HepG2 (cell line): Measurements from ENCODE around the gene TAS1R3.

Source experiments
- DNMT1 ChIP-seq: sonication (generic); formaldehyde crosslinking; IDR thresholded peaks from 2 replicates; pipeline ENCODE4 v1.5.1; 2020; ENCODE audit warnings: mild to moderate bottlenecking, missing genetic modification reagents
- RFXANK ChIP-seq: IDR thresholded peaks from 2 replicates; pipeline ENCODE4 v1.6.1; 2016
- TF ChIP-seq, protein P1 (sequence below), 2 experiments: sonication (generic) in 1 of 2; formaldehyde crosslinking in 1 of 2; IDR thresholded peaks; 2 replicates each; pipeline versions ENCODE4 v1.5.1 to v1.6.1; 2011 to 2020; ENCODE audit warnings: borderline replicate concordance in 1 of 2, low read depth in 1 of 2, low read length in 1 of 2, mild to moderate bottlenecking in 1 of 2, missing genetic modification reagents in 1 of 2, moderate library complexity in 1 of 2

DNA sequence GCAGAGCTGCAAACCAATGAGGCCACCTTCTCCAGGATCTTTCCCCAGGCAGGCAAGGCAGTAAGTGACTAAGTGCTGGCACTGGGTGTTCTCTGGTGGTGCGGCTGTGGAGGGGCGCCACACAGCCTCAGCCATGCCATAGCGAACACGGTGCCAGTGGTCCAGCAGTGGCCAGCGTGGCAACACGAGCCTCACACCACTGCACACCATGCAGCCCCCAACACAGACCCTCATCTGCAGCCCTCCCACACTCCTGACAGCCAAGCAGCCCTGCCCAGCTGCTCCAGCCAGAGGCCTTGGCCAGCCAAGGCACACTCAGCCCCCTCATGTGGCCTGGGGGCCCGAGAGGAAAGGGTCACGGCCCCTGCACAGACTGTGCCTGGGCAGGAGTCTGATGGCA, 9.6 kb upstream of the TAS1R3 start:
- TF ChIP-seq DNMT1 (CRISPR knock-in tag) (no peak), RFXANK (no peak)
- TF ChIP-seq, protein P1, sequence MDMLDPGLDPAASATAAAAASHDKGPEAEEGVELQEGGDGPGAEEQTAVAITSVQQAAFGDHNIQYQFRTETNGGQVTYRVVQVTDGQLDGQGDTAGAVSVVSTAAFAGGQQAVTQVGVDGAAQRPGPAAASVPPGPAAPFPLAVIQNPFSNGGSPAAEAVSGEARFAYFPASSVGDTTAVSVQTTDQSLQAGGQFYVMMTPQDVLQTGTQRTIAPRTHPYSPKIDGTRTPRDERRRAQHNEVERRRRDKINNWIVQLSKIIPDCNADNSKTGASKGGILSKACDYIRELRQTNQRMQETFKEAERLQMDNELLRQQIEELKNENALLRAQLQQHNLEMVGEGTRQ (IDR thresholded peaks at IDR 0.05; ENCODE audit: low read depth, low read length) = no peak
- TF ChIP-seq, protein P1 (CRISPR knock-in tag; IDR thresholded peaks at IDR 0.05; ENCODE audit: borderline replicate concordance) = no peak
